NCI-H187 treated with DMSO at 0.1 percent for 48 hours (cell line): ENCODE results near the gene WDR81.
"Not testable (repeated sequence)": the region's sequence is repeated elsewhere in the genome, so short reads cannot be mapped to it uniquely, and the experiment has no call there.

Source experiments
- DNase-seq: peaks from one replicate; lab custom pipeline; 2025; lab: John Stamatoyannopoulos, UW

Gene WDR81

GRCh38 chr17:1754430-1755112 lies 30.1 kb downstream of the WDR81 start:
- DNase-seq = no peak

GRCh38 chr17:1755252-1755826 lies 30.8 kb downstream of the WDR81 start:
- no peak for DNase-seq

- no peak for DNase-seq
Measured at GRCh38 chr17:1755827-1756262, 31.3 kb downstream of the WDR81 start.

GRCh38 chr17:1758807-1759206 lies 34.3 kb downstream of the WDR81 start:
- DNase-seq = no peak

- DNase-seq = no peak
Measured at GRCh38 chr17:1759529-1759928, 35.0 kb downstream of the WDR81 start.

GRCh38 chr17:1762233-1762900 lies 37.9 kb downstream of the WDR81 start:
- no peak for DNase-seq

GRCh38 chr17:1762901-1763898 lies 38.7 kb downstream of the WDR81 start:
- DNase-seq = no peak

- no peak for DNase-seq
Measured at GRCh38 chr17:1764284-1764683, 39.8 kb downstream of the WDR81 start.

- DNase-seq = not testable (repeated sequence)
Measured at GRCh38 chr17:1764705-1765104, 40.2 kb downstream of the WDR81 start.

GRCh38 chr17:1765576-1765975 lies 41.1 kb downstream of the WDR81 start:
- DNase-seq = no peak

- DNase-seq = no peak
Measured at GRCh38 chr17:1766382-1767135, 42.1 kb downstream of the WDR81 start.

- no peak for DNase-seq
Measured at GRCh38 chr17:1767358-1767757, 42.9 kb downstream of the WDR81 start.

- no peak for DNase-seq
Measured at GRCh38 chr17:1769822-1770477, 45.4 kb downstream of the WDR81 start.

GRCh38 chr17:1773000-1773695 lies 48.6 kb downstream of the WDR81 start:
- not testable (repeated sequence) for DNase-seq

- DNase-seq = no peak
Measured at GRCh38 chr17:1773696-1774181, 49.2 kb downstream of the WDR81 start.

GRCh38 chr17:1774390-1775176 lies 50.1 kb downstream of the WDR81 start:
- DNase-seq = no peak

GRCh38 chr17:1776328-1776727 lies 51.8 kb downstream of the WDR81 start:
- no peak for DNase-seq

GRCh38 chr17:1776857-1777256 lies 52.4 kb downstream of the WDR81 start:
- DNase-seq = no peak

GRCh38 chr17:1779571-1780131 lies 55.1 kb downstream of the WDR81 start:
- no peak for DNase-seq
